ENCODE results near the gene RRP8.
A peak's percentile ranks its signal among the peaks of the same experiment; 100 is the strongest.

Gene RRP8

DNA sequence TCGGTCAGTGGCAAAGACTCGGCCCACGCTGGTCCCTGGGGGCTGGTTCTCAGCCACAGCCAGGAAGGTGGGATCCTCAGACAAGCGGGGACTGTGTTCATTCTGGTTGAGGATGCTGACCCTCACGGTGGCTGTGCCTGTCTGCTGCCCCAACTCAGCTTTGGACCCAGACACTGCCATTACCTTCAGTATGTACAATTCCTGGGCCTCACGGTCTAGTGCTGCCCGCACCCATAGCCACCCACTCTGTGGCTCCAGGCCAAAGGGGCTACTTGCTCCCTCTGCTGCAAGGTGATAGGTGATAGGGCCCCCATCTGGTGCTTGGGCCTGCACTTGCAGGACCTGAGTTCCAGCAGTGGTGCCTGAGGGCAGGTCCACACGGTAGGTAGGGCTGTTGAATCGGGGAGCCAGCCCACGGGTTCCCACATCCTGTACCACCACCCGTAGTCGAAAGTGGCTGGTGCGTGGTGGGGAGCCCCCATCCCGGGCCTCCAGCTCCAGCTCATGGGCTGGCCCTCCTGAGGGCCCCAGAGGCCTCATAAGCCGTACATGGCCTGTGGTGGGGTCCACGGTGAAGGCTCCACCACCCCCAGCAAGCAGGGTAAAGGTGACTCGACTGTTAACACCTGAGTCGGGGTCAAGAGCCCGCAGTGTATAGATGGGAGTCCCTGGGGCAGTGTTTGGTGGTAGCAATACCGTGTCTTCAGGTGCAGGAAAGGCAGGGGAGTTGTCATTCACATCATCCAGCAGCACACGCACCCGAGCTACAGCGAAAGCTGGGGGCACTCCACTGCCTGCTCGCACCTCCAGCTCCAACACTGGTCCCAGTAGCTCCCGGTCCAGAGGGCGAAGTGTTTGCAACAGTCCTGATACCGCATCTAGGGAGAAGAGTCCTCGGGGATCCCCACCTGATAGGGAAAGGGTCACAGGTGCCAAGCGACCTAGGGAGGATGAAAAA is 29.0 kb upstream of the RRP8 start:
- no peak for DNase-seq

DNA sequence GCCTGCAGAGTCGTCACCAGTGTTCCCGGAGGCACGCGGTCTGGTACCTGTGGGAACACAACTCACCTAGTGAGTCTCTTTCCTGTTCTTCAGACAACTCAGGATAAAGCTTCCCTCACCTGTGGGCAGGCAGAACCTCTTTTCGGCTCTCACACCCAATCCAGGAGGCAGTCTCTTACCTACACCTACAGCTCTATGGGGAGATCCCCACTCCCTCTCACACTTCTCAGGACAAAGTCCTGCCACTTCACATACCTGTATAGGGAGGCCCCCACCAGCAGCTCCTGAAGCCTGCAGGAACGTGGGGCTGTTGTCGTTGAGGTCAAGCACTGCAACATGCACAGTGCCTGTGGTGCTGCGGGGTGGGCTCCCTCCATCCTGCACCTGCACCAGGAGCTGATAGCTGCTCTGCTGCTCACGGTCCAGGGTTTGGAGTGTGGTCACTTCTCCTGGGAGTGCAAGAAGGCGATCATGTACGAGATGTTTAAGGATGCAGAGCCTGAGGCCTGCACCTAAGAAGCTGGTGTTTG is 28.0 kb upstream of the RRP8 start:
- DNase-seq, result no peak

DNA sequence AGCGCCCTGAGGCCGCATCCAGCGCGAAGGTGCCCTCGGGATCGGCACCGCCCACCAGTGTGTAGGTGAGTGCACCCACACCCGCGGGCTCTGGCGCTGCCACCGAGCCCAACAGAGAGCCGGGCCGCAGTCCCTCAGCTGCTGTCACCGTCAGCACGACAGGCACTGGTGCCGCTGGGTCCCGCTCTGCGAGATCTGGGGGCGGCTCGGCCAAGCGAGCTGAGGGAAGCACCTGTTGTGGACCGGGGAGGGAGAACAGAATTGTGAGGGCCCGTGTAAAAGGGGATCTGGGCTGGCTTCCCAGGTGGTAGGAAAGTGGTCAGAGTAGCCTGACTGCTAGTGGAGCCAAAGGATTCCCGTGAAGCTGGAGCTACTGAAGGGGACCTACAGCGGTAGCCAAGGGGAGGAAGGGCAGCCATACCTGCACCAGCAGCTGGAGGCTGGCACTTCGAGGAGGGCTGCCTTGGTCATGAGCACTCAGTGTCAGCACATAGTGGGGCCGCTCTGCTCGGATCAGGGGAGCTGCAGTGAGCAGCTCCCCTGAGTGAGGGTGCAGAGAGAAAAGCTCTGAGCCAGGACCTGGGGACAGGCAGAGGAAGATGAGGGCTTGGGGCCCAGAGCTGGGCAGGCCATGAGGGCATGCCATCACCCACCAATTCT is 27.3 kb upstream of the RRP8 start:
- no peak for DNase-seq

DNA sequence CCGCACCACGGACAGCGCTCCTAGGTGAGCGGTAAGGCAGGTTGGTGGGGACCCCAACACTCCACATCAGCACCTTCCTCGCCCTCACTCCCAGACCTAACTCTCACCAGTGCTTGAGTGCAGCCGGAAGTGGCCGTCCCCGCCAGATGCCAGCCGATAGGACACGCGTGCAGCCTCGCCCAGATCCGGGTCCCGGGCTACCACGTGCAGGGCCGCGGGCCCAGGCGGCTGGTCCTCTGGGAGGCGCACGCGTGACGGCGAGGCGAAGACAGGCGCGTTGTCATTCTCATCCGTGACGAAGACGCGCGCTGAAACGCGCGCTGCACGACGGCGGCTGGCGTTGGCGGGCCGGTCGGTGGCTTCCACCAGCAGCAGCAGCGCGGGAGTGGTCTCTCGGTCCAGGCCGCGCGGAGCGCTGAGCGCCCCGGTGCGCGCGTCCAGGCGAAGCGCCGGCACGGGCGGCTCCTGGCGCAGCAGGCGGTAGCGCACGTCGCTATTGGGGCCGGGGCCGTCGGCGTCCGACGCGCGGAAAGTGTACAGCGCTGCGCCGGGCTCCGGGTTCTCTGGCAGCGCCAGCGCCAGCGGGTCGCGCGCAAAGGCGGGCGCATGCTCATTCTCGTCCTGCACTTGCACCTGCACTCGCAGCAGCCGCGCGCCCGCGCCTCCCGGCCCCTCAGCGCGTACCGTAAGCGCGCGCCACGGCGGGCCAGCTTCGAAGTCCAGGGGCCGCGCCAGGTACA is 26.6 kb upstream of the RRP8 start:
- no peak for DNase-seq

DNA sequence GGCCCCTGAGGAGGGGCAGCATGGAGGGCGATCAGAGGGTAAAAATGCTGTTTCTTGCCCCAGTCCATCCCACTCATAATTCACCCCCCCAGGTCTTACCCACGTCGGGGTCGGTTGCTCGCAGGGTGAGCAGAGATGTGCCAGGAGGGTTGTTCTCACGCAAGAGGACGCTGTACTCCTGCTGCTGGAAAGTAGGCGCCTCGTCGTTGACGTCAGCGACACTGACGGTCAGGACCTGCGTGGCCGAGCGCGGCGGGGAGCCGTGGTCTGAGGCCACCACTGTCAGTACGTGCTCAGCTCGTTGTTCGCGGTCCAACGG is 26.1 kb upstream of the RRP8 start:
- no peak for DNase-seq

DNA sequence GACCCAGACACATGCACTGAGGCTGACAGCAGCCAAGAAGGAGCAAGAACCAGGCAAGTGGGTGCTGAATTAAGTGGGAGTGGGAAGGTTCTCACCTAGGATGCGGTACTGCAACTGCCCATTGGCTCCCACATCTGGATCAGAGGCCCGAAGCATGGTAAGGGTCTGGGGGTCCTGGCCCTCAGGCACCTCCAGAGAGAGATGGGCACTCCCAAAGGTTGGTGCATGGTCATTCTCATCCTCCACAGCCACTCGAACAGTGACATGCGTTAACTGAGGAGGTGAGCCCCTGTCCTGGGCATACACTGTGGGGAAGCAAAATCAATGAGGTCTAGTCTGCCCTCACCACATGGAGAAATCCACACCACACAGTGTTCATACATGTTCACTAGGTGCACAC is 25.1 kb upstream of the RRP8 start:
- DNase-seq, result no peak

DNA sequence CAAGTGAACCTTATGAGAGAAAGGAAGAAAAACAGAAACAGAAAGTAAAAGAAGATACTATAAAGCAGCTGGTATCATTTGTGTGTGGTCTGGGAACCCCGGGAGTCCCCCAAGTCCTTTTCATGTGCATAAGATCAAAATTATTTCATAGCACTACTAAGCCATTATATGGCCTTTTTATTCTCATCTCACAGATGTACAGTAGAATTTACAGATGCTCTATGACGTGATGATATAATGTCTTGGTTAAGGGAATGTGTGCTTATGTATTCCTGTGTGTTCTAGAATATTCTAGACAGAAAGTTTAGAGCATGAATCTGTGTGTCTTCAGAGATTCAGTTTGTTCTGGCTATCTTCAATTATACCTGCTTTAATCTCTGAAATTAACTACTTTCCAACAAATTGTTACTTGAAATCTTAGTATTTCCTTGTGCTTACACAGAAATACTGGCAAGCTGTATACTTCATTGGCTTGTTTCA is 24.4 kb upstream of the RRP8 start:
- DNase-seq, result no peak

DNA sequence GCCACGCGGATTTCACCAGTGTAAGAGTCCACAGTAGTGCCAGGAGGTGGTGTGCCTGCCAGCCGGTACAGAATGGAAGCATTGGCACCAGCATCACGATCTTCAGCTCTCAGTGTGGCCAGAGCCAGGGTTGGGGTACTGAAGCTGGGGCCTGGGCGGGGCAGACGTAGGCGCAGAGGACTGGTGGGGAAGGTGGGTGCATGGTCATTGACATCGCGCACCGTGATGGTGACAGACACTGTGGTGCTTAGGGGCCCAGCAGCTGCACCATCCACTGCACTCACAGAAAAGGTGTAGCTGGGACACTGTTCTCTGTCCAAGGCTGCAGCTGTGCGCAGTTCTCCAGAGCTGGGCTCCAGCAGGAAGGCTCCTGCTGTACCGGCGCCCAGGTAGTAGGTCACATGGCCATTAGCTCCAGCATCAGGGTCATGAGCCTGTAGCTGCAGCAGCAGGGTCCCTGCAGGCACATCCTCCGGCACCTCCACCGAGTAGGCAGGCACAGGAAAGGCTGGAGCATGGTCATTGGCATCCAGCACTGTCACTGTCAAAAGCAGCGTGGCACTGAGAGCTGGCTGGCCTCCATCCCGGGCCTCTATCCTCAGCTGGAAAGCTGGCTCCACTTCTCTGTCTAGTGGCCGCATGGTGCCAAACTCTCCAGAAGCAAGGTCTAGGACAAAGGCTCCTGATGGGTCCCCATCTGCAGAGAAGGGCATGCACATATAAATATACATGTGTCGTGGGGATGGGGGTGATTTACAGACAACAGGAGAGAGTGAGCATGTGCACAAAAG is 23.8 kb upstream of the RRP8 start:
- DNase-seq, result no peak

DNA sequence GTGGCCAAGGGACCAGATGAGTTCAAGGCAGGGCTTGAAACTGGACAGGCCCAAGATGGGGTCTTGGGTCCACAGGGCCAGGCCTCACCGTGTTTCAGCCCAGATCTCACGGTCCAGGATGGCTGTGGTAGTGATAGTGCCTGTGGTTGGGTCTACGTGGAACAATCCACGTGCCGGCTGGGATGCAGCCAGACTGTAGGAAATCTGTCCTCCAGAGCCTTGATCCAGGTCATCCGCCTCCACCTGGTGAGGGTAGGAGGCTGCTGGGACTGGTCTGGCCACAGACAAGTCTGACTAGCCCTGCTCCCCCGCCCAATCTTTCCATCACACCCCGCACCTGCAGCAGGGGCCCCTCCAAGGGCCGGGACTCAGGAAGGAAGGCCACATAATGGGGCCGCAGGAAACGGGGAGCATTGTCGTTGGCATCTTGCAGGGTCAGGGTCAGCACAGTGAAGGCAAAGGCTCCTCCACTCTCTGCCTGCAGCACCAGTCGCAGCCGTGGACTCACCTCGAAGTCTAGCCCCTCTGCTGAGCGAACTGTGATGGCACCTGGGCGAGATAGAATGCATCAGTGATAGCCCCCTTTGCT is 22.5 kb upstream of the RRP8 start:
- DNase-seq, result no peak

DNA sequence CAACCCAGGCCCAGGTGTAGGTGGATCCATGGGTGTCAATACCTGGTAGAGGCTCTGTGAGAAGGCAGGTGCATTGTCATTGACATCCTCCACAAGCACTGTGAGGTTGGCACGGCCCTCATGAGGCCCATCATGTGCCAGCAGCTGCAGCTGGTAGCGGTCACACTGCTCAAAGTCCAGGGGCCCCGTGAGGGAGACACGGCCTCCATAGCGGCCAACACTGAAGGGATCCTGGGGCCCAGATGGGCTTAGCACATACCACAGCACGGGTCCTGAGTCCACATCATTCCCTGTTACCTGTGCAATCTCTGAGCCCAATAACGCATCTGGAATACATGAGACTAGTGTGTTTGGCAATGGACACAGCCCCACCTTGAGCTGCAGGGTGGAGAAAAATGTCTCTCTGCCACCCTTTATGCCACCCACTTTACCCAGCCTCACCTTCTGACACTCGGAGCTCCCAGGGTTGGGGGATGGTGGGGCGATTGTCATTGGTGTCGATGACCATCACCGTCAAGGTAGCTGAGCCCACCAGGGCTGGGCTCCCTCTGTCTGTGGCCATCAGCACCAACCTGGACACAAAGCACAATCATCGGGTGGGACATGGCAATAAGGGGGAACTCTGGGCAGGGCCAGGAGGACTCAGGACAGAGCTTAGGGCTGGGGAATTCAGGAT is 21.9 kb upstream of the RRP8 start:
- no peak for DNase-seq

DNA sequence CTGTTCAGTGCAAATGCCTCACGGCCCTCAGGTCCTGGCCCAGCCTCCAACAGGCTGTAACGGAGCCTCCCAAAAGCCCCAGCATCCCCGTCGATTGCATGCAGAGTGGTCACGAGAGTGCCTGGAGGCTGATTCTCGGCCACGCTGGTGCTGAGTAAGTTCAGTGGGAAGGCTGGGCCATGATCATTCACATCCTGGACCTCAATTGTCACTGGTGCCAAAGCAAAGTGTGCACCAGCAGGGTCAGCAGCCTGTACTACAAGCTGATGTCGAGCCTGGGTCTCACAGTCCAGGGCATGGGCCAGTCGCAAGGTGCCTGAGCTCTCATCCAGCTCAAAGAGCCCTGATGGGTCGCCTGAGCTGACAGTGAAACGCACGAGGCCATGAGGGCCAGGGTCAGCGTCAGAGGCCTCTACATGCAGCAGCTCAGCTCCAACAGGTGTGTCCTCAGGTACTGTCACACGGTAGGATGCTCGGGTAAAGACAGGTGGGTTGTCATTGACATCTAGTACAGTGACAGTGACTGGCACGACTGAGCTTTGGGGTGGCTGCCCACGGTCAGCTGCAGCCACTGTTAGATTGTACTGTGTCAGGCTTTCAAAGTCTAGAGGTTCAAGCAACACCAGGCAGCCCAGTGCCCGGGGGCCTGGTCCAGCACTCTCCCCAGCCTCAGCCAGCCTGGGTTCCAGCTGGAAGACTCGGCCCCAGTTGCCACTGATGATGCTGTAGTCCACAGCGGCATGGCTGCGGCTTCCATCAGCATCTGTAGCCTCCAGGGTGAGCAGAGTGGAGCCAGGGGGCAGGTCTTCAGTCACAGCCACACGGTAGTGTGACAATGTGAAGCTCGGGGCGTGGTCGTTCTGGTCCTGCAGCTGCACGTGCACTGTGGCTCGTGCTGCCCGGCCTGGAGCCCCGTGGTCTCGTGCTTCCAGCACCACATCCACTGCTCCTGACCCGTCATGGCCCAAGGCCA is 20.3 kb upstream of the RRP8 start:
- no peak for DNase-seq

DNA sequence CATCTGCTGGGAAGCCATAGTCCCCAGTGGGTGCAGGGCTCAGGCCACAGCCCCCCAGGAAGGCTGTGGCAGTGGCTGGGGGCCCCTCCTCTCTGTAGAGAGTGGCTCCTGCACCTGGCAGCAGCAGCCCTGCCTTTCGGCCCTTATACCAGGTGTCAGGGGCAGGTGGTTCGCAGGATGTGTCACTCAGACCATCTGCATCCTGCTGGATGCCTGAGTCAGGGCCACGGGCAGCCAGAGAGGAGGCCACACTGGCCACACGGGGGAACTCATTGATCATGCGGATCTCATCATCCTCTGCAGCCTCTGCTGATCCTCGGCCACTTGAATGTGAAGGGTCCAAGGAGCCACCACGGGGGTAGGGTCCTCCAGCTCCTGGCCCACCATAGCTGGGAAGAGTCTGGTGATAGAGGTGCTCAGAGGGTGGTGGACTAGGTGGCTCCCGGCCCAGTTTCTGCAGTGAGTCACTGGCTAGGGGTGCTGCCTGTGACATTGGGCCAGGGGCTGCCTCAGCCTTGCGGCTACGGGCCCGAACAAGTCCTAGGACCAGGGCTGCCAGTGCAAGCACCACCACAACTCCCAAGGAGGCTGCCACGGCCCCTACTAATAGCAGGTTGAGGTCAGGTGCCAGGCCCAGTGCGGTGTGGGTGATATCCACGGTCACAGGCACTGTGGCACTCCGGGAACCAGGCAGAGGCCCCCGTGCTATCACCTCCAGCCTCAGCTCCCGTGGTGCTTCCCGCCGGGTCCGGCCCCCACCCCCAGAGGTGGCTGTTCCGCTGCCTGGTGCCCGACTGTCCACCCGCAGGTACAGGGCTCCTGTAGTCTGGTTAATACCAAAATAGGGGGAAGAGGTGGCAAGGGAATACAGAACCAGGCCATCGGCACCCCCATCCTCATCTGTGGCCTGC is 19.1 kb upstream of the RRP8 start:
- no peak for DNase-seq

DNA sequence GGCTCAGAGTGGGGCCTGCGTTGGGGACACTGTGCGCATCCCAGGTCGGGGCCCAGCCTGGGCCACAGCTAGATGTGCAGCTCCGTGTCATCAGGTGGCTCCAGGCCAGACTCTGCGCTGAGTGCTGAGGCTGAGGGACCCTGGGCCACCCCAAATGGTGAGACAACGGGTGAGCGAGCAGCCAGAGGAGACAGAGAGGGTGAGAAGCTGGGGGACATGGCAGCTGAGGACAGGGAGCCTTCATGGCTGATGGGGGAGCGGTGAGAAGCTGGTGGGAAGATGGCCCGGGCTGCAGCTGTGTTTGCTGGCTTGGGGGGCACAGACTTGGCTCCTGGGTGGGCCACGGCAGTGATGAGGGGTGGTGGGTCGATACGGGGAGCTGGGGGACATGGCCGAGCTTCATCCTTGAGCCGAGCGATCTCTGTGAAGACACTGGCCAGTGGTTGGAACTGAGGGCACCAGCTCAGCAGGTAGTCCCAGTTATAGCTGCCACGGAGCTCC is 18.3 kb upstream of the RRP8 start:
- DNase-seq, result no peak

DNA sequence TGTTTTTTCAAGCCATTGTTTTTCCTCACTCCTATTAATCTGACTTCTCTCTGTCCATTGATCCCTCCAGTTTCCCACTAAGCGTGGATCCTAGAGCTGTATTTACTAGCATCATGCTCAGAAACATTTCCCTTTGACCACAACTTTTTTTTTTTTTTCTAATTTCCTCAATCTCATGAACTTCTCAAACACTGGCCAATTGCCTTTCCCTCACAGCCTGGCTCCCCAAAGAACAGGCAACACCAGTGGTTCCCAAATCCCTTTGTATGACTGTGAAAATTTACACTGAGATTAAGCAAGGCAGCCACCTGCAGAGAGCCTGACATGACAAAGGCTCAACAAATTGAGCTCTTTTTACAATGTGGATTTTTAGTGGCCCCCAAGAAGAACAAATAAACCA is 17.2 kb upstream of the RRP8 start:
- DNase-seq, result no peak

DNA sequence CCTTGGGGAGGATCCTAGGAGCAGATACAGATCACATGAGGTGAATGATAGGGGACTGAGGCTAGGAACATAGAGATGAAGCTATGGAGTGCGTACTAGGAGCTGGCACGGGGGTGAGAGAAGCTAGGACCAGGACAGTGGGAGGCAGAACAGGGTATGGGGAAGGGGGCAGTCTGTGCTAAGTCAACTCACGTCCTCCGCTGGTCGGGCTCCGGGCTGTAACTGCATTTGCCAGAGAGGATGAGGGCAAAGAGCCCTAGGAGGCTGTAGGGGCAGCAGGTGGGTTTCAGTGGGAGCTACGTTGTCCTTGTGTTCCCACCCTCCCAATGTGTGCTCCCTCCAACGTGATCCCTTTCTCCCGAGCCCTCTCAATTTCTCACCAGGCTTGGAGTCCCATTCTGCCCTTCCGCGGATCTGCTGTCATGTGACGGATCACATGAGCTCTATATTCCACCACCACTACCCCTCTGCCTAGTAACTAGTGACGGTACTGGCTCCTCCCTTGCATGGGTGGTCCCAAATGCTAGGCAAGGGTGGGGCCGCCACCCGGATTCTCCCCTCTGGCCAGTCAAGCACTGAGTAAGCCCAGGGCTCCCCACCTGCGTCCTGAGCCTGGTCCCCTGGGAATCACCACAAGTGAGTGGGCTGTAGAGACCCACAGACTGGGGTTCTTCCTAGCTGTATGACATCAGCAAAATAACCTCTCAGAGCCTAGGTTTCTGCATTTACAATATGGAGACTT is 15.8 kb upstream of the RRP8 start, which contains the start of gene TPP1:
Gene TPP1, minus strand, starts transcription at position 419 of the 742 bp plus-strand sequence. Its CDS starts 22 bp downstream, at position 397.
- DNase-seq, result peak; percentile 98

DNA sequence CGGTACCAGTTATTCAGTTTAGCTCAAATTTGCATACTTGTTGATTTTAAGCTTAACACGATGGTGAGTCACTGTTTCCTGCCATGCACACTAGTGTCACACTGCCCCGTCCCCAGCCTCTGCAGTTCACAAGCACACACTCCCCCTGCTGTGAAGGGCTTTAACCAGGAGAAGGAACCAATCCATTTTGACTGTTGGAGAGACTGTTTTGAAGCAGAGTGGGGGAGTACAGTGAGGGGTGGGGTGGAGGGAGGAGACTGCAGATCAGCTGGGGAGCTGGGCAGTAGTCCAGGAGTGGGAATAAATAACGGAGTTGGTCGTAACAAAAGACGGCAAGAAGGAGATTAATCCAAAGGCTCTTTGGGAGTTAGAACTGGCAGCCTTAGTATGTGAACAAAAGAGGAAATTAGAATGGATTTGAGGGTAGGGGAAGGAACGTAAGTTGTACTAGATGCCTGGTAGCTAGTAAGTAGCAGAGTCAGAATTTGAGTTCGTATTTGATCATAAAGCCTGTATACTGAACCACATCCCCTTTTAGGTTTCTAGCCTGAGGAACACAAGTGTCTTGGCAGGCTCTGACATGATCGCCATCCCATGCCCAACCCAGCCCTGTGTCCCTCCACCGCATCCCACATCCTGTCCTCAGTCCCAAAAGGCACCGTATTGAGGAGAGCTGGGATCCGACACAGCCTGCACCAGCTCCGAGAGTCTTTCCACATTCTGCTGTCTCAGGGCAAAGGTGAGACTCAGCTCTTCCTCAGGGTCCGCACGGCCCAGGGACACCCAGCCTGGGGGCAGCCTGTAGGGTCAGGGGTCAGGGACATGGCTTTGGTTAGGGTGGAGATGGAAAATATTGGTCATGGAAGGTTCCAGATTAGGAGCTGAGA is 14.9 kb upstream of the RRP8 start:
- peak; percentile 89 for DNase-seq

DNA sequence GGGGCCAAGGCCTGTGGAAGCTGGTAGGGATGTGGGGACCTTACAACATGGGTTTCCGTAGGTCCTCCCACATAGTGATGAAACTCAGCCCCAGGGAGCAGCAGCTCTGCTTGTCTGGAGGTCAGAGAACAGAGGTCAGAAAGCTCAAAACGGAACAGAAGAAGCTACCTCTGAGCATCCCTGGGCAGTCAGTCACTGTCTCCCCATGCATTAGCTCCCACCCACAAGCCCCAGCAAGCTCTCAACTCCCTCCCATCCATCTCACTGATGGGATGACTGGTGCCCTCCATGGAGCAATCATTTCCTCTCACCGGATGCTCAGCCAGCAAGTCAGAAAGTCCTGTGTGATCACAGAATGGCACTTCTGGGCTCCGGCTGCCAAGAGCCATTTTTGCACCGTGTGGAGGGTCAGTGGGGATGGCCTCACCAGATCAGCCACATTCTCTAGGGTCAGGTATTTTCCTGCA is 13.9 kb upstream of the RRP8 start:
- no peak for DNase-seq

All from hematopoietic multipotent progenitor cell treated with erythropoietin and hydrocortisone succinate and interleukin-3 and kit ligand, for 6 days (in vitro differentiated cells).